SK-MEL-5 (cell line): Measurements from ENCODE around the gene SYT2. TPM values are rescaled to one million over a fixed set of nuclear protein-coding genes. Genes with fewer than 3 reads are reported as not detected.
"Not testable (repeated sequence)": the region's sequence is repeated elsewhere in the genome, so short reads cannot be mapped to it uniquely, and the experiment has no call there.

Source experiments
- DNase-seq: peaks from one replicate; pipeline ENCODE4 v3.0.0-alpha.2; 2016; ENCODE audit warnings: low read depth, low spot score
- in situ Hi-C: cut with HindIII; loops from 2 replicates; pipeline ENCODE4 v1.10.0; 2016; ENCODE audit warnings: low sequenced_read_pairs, high pct_unique_total_duplicates, low pct_unique_long_range_greater_than_20kb
- polyA plus RNA-seq, 2 experiments: library from polyadenylated mRNA; depleted of rRNA; stranded (reverse); fragments of >200 nt; gene quantifications; 2 replicates each; pipeline ENCODE4 v1.2.3, GENCODE V29; 2015
- total RNA-seq: library from RNA; depleted of rRNA; stranded (reverse); fragments of >200 nt; shearing (Covaris generic); gene quantifications from 2 replicates; pipeline ENCODE4 v1.2.3, GENCODE V29; 2014; rRNA removed

Gene SYT2
- total RNA-seq: 0.03 TPM in 1 of 2 replicates, not detected in the other
- polyA plus RNA-seq (2015; cell fraction: cytosol; rRNA removed): 0.06 TPM in 1 of 2 replicates, not detected in the other
- polyA plus RNA-seq (2015; cell fraction: nucleus; rRNA removed): 0.03 TPM in 1 of 2 replicates, not detected in the other

DNA sequence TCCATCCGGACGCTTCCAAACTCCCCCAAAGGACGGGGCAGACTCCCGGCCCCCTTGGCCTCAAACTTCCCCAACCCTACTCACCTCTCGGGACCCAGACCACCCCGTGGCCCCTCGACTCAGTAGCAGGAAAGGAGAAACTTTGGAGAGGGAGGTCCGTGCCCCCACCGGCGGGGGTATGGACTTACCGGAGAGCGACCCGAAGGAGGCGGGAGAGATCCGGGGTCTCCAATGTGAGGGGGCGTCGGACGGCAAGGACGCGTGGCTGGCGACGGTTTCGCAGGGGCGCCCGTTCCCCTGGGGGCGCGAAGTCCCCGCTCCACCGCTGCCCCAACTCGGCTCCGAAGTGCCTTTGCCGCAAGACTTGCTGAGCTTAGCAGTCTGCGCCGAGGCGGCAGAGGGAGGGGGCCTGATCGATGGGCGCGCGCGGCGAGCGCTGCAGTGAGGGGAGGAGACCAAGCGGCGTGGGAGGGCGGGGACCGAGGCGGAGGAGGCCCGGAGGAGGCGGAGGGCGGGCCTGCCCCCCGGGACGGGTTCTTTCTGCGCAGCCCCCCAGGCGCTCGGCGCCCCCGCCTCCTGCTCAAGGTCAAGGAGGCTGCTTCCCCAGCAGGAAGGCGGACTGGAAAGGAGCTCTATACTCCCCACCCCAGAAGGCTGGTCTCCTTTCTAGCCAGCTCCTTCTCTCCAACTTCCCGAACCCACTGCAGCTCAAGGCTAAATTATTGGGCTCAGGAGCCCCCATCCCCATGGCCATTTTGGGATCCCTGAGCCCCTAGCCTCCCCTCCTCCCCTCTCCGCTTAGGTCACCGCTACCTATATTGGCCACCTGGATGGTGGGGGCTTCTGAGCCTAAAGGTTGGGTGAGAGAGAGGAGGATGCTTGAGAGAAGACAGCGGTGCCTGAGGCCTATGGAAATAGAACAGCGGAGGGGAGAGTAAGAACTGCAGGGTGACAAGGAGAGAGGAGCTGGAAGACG lies at the start of gene SYT2:
Gene SYT2, minus strand, starts transcription at position 385 of the 976 bp plus-strand sequence. CDS start 104,682 bp downstream, outside the sequence.
- DNase-seq: peak; percentile 13

DNA sequence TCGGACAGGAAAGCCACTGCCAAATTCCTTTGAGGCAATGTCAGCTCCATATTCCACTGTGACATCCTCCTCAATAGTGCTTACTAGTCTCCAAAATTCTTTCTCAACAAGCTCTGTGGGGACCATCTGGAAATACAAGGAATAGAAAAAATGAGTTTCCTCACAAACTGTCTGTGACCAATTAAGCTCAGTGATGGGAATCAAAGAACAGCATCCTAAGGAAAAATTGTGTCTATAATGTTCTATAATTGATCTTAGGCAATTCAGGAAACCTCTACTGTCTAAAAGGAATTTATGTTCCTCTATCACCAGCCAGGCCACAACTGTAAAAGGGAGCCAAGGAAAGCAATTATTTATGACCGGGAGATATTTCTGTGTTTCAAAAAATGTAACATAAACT lies 46.1 kb upstream of the SYT2 start:
- no peak for DNase-seq
- in situ Hi-C loops: no loop called here

More for the DNA sequence above, at the start of gene SYT2:
- in situ Hi-C loops: no loop called here

DNA sequence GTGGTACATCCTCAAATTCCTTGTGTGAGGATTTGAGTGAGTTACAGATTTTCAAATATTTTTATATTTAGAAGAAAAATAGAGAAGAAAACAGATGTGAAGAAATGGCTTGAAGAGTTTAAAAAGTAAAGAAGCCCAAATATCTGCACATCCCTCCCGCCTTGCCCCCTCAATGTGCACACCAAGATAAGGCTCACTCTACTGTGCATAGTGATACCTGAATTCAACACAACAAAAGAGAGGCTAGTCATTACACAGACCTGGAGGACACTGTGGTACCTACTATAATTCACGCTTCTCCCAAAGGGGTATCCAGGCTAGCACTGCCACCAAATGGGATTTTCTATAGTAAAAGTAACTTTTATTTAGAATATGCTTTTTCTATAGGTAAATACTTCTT lies 44.0 kb upstream of the SYT2 start:
- DNase-seq: no peak
- in situ Hi-C loops: no loop called here

DNA sequence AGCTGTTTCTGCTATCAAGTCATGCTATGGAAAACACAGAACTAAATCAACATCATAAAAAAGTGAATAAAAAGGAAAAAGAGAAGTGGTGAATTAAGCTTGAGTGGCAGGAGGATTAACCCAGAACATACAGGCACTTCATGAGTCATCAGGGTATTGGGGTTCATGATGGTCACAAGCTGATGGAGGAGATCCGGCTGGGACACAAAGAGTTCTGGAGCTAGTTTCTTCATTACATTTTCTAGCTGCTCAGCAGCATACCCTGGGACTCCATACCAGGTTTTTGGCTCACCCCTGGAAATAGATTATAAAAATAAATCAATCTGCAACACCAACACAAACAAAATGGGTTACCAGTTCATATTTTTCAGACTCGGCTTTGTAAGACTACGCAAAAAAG lies 42.5 kb upstream of the SYT2 start:
- DNase-seq: no peak
- in situ Hi-C loops: no loop called here

DNA sequence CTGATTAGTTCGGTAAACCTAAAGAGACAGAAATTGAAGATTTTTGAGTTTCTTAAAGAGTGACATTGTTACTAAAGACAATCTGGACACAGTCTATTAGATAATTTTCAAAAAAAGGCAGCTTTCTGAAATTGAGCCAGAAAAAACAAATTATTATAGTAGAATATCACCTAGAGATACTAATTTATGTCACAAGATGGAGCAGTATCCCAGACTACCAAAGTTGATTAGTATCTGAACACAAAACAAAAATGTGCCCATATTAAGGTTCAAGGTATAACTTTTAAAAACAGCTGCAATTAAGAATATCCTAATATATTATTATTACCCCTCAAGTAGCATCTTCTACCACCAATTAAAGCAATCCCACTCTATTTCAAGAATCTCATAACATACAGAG lies 40.5 kb upstream of the SYT2 start:
- DNase-seq: no peak
- in situ Hi-C loops: no loop called here

DNA sequence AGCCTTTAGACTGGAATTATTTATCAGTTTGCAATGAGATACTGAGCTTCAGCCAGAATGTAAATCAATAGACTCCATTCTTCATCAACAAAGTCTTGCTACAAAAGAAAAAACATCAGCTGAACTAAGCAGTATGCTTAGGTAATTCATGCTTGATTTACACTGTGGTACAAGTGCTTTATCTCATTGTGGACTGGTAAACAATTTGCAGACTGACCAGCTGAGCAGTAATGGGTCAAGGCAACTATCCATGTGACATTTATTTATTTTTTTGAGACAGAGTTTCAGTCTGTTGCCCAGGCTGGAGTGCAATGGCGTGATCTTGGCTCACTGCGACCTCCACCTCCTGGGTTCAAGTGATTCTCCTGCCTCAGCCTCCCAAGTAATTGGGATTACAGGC lies 39.8 kb upstream of the SYT2 start:
- no peak for DNase-seq
- in situ Hi-C loops: no loop called here

DNA sequence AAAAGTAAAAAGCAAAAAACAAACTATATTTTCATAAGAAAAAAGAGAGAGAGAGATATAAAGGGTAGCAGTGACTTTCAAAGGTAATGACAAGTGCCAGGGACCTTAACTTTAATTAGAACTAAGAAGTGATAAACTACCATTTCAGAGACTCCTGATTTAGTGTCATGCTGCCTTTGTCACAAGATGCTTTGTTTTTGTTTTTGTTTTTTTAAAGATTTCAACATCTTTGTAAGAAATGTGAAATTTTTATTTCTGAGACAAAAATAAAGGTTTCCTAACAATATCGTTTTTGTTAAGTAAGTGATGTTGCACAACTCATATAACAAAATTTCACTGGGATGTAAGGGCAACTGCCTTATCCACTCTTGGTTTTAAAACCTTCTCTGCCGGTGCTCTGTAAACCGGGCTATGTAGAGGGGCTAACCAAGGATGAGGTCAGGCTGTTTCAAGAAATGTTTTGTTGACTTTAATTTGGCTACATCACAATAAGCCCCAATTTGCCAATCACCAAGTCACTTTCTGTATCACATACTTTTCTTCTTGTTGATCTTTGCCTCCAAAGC lies 35.2 kb upstream of the SYT2 start:
- no peak for DNase-seq
- in situ Hi-C loops: loop anchor here (25.0 kb wide), 1 partner anchor 217 kb away; the partner anchor contains the start of genes ADIPOR1 and CYB5R1

DNA sequence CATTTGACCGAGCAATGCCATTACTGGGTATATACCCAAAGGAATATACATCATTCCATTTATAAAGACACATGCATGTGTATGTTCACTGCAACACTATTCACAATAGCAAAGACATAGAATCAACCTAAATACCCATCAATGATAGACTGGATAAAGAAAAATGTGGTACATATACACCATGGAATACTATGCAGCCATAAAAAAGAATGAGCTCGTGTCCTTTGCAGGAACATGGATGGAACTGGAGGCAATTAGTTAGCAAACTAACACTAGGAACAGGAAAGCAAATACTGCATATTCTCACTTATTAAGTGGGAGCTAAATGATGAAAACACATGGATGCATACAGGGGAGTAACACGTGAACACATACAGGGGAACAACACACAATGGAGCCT lies 34.5 kb upstream of the SYT2 start:
- in situ Hi-C loops: loop anchor here (25.0 kb wide), 1 partner anchor 218 kb away; the partner anchor contains the start of genes ADIPOR1 and CYB5R1
- not testable (repeated sequence) for DNase-seq

DNA sequence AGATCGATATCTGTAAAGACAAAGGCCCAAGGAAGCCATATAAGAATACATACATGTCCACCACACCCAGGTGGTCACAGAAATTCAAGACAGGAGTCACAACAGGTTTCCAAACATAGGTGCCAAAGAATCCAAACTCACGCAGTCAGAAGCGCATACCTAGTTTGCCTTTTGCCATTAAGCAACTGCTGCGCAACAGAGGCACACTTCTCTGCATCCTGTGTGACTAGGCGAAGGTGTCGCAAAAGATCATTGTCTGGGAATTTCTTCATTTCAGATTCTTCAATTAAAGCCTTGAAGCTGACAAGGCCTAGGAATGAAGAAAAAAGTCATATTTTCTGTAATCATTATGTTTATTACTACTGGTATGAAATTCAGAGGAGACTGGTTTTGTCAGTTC lies 32.2 kb upstream of the SYT2 start:
- DNase-seq: no peak
- in situ Hi-C loops: loop anchor here (25.0 kb wide), 1 partner anchor 220 kb away; the partner anchor contains the start of genes ADIPOR1 and CYB5R1

DNA sequence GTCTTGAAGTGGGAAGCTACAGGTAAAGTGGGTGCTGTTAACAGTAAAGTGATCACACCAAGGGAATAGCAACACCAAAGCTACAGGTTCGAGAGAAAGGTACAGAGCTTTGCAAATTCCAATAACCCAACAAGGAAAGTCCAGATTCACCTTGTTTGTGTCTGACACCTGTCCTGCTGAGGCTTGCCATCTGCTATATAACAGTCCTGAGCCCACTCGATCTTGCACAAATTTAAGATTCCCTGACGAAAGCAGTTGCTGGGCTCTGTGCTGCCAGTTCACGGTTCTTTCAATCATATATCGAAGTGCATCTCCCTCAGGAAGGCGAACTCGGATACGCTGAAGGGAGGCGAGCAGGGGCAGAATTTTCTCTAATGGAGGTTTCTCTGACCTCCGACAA lies 23.0 kb upstream of the SYT2 start:
- in situ Hi-C loops: loop anchor here (25.0 kb wide), 1 partner anchor 229 kb away; the partner anchor contains the start of genes ADIPOR1 and CYB5R1

DNA sequence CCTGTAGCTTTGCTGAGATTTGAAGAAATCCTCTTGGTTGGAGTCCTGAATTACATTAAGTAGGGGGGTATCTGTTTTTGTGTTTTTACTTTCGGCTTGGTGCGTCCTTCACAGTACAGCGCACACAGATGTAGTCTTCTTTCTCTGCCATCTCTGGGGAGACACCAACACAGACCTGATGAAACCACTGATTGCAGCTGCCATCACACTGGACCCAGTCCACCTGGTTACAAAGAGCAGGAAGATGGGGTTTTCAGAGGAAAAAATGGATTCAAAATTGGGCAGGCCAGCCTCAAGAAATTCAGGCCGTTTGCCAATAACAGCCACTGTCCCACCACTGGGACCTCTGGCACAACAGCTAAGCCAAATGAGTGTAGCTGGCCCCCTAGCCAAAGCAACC lies 18.7 kb upstream of the SYT2 start:
- in situ Hi-C loops: loop anchor here (25.0 kb wide), 1 partner anchor 233 kb away; the partner anchor contains the start of genes ADIPOR1 and CYB5R1

More for the DNA sequence above, 23.0 kb upstream of the SYT2 start:
- no peak for DNase-seq

DNA sequence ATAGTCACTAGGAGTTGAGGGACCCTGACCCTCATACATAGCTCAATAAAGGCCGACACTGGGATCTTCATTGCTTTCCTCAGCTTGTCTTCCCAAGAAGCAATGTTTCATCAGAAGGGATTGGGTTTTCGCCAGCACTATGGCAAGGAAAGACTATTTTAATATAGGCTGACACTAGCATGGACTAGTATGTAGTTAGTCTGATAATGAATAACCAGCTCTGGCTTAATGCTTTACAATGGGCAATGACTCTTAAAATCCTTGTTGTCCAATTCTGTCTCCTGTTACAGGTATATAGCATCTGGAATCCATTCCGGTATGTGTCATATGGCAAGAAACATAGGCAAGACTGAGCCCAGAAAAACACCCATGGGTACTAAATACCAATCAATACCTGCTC lies 15.3 kb upstream of the SYT2 start:
- DNase-seq: no peak
- in situ Hi-C loops: loop anchor here (25.0 kb wide), 1 partner anchor 237 kb away; the partner anchor contains the start of genes ADIPOR1 and CYB5R1

More for the DNA sequence above, 18.7 kb upstream of the SYT2 start:
- no peak for DNase-seq

DNA sequence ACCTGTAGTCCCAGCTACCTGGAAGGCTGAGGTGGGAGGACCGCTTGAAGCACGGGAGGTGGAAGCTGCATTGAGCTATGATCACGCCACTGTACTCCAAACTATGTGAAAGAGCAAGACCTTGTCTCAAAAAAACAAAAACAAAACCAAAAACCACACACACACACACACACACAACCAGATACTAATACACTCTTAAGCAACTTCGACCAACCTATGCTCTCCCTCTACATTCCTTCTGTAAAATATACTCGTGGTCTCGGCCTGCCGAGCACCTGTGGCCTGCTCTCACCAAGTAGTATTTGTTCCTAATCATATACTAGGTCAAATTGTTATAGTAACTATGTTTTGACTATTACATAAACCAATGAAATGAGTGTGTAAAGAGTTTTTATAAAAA lies 13.5 kb upstream of the SYT2 start:
- in situ Hi-C loops: no loop called here
- DNase-seq: no peak

DNA sequence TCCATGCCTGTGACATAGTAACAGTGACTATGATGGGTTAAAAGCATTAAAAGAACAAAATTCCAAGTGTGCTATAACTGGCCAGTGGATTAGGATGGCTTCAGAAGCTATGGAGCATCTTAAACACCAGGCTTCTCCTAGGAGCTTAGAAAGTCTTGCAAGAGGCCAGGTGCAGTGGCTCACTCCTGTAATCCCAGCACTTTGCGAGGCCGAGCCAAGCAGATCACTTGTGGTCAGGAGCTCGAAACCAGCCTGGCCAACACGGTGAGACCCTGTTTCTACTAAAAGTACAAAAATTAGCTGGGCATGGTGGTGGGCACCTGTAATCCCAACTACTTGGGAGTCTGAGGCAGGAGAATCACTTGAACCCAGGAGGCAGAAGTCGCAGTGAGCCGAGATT lies 12.8 kb upstream of the SYT2 start:
- DNase-seq, in situ Hi-C loops: not testable (repeated sequence)

DNA sequence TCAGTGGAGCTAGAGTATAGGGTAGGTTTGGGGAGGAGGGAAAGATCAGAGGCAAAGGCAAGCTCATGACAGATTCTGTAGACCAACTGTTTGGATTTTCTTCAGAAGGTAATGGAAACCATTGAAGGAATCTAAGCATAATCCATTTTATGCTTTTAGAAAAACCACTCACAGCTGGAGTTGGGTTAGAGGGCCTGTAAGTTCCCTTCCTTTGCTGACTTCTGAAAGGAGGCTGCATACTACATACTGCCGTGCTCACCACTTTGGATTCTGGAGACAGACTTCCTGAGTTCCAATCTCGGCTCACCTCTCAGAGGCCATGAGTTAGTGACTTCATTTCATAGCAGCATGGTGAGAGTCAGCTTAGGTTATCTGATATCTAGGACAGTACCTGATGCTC lies 6.4 kb upstream of the SYT2 start:
- in situ Hi-C loops: no loop called here
- DNase-seq: no peak

DNA sequence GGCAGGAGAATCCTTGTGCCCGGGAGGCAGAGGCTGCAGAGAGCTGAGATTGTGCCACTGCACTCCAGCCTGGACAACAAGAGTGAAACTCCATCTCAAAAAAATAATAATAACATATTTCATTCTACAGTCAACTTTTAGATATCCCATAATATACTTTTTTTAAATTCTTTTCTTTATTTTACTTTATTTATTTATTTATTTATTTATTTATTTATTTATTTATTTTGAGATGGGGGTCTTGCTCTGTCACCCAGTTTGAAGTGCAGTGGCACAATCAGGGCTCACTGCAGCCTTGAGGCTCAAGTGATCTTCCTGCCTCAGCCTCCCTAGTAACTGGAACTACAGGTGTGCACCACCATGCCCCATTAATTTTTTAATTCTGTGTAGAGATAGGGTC lies 3.9 kb upstream of the SYT2 start:
- in situ Hi-C loops, DNase-seq: not testable (repeated sequence)

DNA sequence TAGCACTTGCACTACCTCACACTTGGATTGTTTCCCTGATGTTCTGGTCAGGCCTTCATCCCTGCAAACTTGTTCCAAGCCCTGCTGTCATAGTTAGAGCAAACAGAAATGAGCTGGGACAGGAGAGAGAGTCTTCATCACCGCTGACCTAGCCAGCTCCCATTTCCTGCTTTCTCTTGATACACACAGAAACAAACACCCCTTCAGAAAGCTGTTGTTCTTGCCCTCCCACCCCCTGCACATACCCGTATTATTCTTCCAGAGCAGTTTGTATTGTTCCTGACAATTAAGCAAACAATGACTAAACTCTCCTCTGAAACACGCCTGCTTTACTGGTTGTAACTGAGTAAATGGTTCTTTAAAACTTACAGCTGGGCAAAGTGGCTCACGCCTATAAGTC lies 2.9 kb upstream of the SYT2 start:
- DNase-seq: no peak
- in situ Hi-C loops: no loop called here
